ENCODE results near the gene AP2A1. TPM values are rescaled to one million over a fixed set of nuclear protein-coding genes. Genes with fewer than 3 reads are reported as not detected.

AP2A1 gene
- total and polyA plus RNA-seq, 2 donors (not counting 1 experiment from before 2014, with no cell fraction given) = 64.2 to 95.0 TPM

DNA sequence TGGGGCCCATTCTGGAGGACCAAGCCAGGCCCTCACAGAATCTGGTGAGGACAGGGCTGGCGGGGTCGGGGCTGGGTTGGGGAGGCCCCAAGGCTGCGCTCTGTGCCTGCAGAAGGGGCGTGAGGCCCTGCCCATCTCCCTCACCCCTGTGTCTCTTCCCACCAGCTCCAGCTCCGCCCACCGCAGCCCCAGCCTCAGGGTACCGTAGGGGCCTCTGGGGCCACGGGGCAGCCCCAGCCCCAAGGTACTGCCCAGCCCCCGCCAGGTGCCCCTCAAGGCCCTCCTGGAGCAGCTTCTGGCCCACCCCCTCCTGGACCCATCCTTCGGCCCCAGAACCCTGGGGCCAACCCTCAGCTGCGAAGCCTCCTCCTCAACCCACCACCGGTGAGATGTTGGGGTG, 68.8 kb downstream of the AP2A1 start:
- Histone ChIP-seq H3K27me3 (ENCODE audit: control insufficient read depth, insufficient read depth, low read length) (no peaks in the 10 kb centered on the region), H3K4me1 (ENCODE audit: control insufficient read depth, extremely low read depth, insufficient read depth, low read length) (no peaks in the 10 kb centered on the region), H2AFZ (ENCODE audit: low read length) (no peak overlapping the region), H3K36me3 (ENCODE audit: control insufficient read depth, insufficient read depth, low read length) (peaks cover 25% of the 10 kb centered on the region), H3K9ac (ENCODE audit: insufficient read depth, low read length) (no peak overlapping the region), H3K9me3 (ENCODE audit: control insufficient read depth, insufficient read depth, low read depth, low read length) (no peaks in the 10 kb centered on the region), H3K27ac (ENCODE audit: insufficient read depth, low read length) (no peak overlapping the region), H3K4me2 (ENCODE audit: extremely low read depth, insufficient read depth, low read length) (no peak overlapping the region), H3K79me2 (ENCODE audit: control insufficient read depth, insufficient read depth, low read length) (no peaks in the 10 kb centered on the region), H4K20me1 (ENCODE audit: control insufficient read depth, extremely low read depth, insufficient read depth, low read length) (no peaks in the 10 kb centered on the region), H3K4me3 (replicated peaks in 1 of 4; ENCODE audit: control extremely low read depth in 1 of 4, insufficient read depth in 1 of 4, low read depth in 3 of 4, low read length in 4 of 4) (no peak overlapping the region)
- TF ChIP-seq, protein P1, sequence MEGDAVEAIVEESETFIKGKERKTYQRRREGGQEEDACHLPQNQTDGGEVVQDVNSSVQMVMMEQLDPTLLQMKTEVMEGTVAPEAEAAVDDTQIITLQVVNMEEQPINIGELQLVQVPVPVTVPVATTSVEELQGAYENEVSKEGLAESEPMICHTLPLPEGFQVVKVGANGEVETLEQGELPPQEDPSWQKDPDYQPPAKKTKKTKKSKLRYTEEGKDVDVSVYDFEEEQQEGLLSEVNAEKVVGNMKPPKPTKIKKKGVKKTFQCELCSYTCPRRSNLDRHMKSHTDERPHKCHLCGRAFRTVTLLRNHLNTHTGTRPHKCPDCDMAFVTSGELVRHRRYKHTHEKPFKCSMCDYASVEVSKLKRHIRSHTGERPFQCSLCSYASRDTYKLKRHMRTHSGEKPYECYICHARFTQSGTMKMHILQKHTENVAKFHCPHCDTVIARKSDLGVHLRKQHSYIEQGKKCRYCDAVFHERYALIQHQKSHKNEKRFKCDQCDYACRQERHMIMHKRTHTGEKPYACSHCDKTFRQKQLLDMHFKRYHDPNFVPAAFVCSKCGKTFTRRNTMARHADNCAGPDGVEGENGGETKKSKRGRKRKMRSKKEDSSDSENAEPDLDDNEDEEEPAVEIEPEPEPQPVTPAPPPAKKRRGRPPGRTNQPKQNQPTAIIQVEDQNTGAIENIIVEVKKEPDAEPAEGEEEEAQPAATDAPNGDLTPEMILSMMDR (conservative IDR thresholded peaks at IDR 0.05 in 1 of 2, IDR thresholded peaks at IDR 0.05 in 1 of 2; ENCODE audit: low read depth in 1 of 2, low read length in 2 of 2) = no peak
- no peak for TF ChIP-seq EZH2 (IDR thresholded peaks at IDR 0.05; ENCODE audit: low read length, missing control alignments)
- no peak for DNase-seq (ENCODE audit: low read depth in 2 of 2)

GRCh38 chr19:49836176-49837008, 69.6 kb downstream of the AP2A1 start:
- no peak for DNase-seq (ENCODE audit: low read depth in 2 of 2)
- H3K36me3 ChIP-seq (ENCODE audit: control insufficient read depth, insufficient read depth, low read length) = peaks cover 21% of the 10 kb centered on the region

DNA sequence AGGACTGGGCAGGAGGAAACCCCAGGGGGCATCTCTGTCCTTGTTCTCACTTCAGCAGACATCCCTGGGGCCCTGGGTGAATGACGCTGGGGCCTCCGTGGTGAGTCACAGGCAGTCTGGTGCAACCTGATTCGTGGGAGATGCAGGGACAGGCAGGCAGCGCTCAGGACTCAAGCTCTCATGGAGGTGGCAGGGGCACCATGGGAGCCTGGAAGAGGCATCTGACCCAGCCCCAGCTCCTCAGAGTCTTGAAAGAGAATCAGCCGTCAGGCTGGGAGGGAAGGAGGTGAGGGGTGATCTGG, 70.2 kb downstream of the AP2A1 start:
- H2AFZ ChIP-seq (ENCODE audit: low read length) = no peak overlapping the region
- no peaks in the 10 kb centered on the region for H3K79me2 ChIP-seq (ENCODE audit: control insufficient read depth, insufficient read depth, low read length)
- H3K4me2 ChIP-seq (ENCODE audit: extremely low read depth, insufficient read depth, low read length) = no peak overlapping the region
- no peaks in the 10 kb centered on the region for H3K4me1 ChIP-seq (ENCODE audit: control insufficient read depth, extremely low read depth, insufficient read depth, low read length)
- no peak overlapping the region for H3K4me3 ChIP-seq (replicated peaks in 1 of 4; ENCODE audit: control extremely low read depth in 1 of 4, insufficient read depth in 1 of 4, low read depth in 3 of 4, low read length in 4 of 4)
- no peaks in the 10 kb centered on the region for H3K9me3 ChIP-seq (ENCODE audit: control insufficient read depth, insufficient read depth, low read depth, low read length)
- no peak for DNase-seq (ENCODE audit: low read depth in 2 of 2)
- no peak overlapping the region for H3K9ac ChIP-seq (ENCODE audit: insufficient read depth, low read length)
- H3K27me3 ChIP-seq (ENCODE audit: control insufficient read depth, insufficient read depth, low read length) = no peaks in the 10 kb centered on the region
- no peaks in the 10 kb centered on the region for H4K20me1 ChIP-seq (ENCODE audit: control insufficient read depth, extremely low read depth, insufficient read depth, low read length)
- no peak overlapping the region for H3K27ac ChIP-seq (ENCODE audit: insufficient read depth, low read length)
- peaks cover 17% of the 10 kb centered on the region for H3K36me3 ChIP-seq (ENCODE audit: control insufficient read depth, insufficient read depth, low read length)
- TF ChIP-seq EZH2 (IDR thresholded peaks at IDR 0.05; ENCODE audit: low read length, missing control alignments) = no peak
- TF ChIP-seq, protein P1 (conservative IDR thresholded peaks at IDR 0.05 in 1 of 2, IDR thresholded peaks at IDR 0.05 in 1 of 2; ENCODE audit: low read depth in 1 of 2, low read length in 2 of 2) = no peak

More at GRCh38 chr19:49836176-49837008, 69.6 kb downstream of the AP2A1 start:
- H3K9ac ChIP-seq (ENCODE audit: insufficient read depth, low read length) = no peak overlapping the region
- no peaks in the 10 kb centered on the region for H3K79me2 ChIP-seq (ENCODE audit: control insufficient read depth, insufficient read depth, low read length)
- no peak for TF ChIP-seq EZH2 (IDR thresholded peaks at IDR 0.05; ENCODE audit: low read length, missing control alignments)
- TF ChIP-seq, protein P1 (conservative IDR thresholded peaks at IDR 0.05 in 1 of 2, IDR thresholded peaks at IDR 0.05 in 1 of 2; ENCODE audit: low read depth in 1 of 2, low read length in 2 of 2) = no peak
- no peak overlapping the region for H3K27ac ChIP-seq (ENCODE audit: insufficient read depth, low read length)
- no peak overlapping the region for H2AFZ ChIP-seq (ENCODE audit: low read length)
- no peak overlapping the region for H3K4me2 ChIP-seq (ENCODE audit: extremely low read depth, insufficient read depth, low read length)
- no peaks in the 10 kb centered on the region for H3K27me3 ChIP-seq (ENCODE audit: control insufficient read depth, insufficient read depth, low read length)
- no peak overlapping the region for H3K4me3 ChIP-seq (replicated peaks in 1 of 4; ENCODE audit: control extremely low read depth in 1 of 4, insufficient read depth in 1 of 4, low read depth in 3 of 4, low read length in 4 of 4)
- H4K20me1 ChIP-seq (ENCODE audit: control insufficient read depth, extremely low read depth, insufficient read depth, low read length) = no peaks in the 10 kb centered on the region
- H3K9me3 ChIP-seq (ENCODE audit: control insufficient read depth, insufficient read depth, low read depth, low read length) = no peaks in the 10 kb centered on the region
- H3K4me1 ChIP-seq (ENCODE audit: control insufficient read depth, extremely low read depth, insufficient read depth, low read length) = no peaks in the 10 kb centered on the region

Data from fibroblast of lung (primary cell).